GM23338 (cell line): ENCODE data around the gene TSC22D3. TPM values are rescaled to one million over a fixed set of nuclear protein-coding genes. Genes with fewer than 3 reads are reported as not detected.

Source experiments
- ATAC-seq: fragments of 200-7000 bp; cut with Tn5 transposase; 3 replicates; pipeline ENCODE4 v1.9.1; 2020
- DNase-seq: peaks from one replicate; pipeline ENCODE4 v3.0.0-alpha.2; 2015; ENCODE audit warnings: low spot score
- H2AFZ ChIP-seq: fragments of 200-600 bp; sonication (generic); 2 replicates; pipeline ENCODE4 v1.8.0; 2016; ENCODE audit warnings: antibody characterized with exemption, mild to moderate bottlenecking, moderate library complexity
- H3F3A ChIP-seq: fragments of 200-600 bp; sonication (generic); replicated peaks from 2 replicates; pipeline ENCODE4 v1.8.0; 2017; ENCODE audit warnings: antibody characterized with exemption, mixed run types, low read depth
- H3K27ac ChIP-seq: fragments of 200-600 bp; sonication (generic); 2 replicates; pipeline ENCODE4 v1.6.1; 2016; ENCODE audit warnings: low read depth
- H3K27me3 ChIP-seq: fragments of 200-600 bp; sonication (generic); 2 replicates; pipeline ENCODE4 v1.8.0; 2016; ENCODE audit warnings: mild to moderate bottlenecking, mixed run types, moderate library complexity; ENCODE audit not compliant: insufficient read depth
- H3K36me3 ChIP-seq: fragments of 200-600 bp; sonication (generic); 2 replicates; pipeline ENCODE4 v1.8.0; 2016; ENCODE audit warnings: mild to moderate bottlenecking; ENCODE audit not compliant: insufficient read depth
- H3K4me1 ChIP-seq: fragments of 200-600 bp; sonication (generic); 2 replicates; pipeline ENCODE4 v1.8.0; 2016; ENCODE audit warnings: mild to moderate bottlenecking, moderate library complexity; ENCODE audit not compliant: insufficient read depth
- H3K4me2 ChIP-seq: fragments of 200-600 bp; sonication (generic); 2 replicates; pipeline ENCODE4 v1.7.1; 2017; ENCODE audit warnings: mixed run types
- H3K4me3 ChIP-seq: fragments of 200-600 bp; sonication (generic); 2 replicates; pipeline ENCODE4 v1.6.1; 2016; ENCODE audit warnings: mixed run types
- H3K79me2 ChIP-seq: fragments of 200-600 bp; sonication (generic); replicated peaks from 2 replicates; pipeline ENCODE4 v1.8.0; 2017; ENCODE audit warnings: mild to moderate bottlenecking; ENCODE audit not compliant: insufficient read depth
- H3K9me2 ChIP-seq: fragments of 200-600 bp; sonication (generic); 2 replicates; pipeline ENCODE4 v1.8.0; 2017; ENCODE audit not compliant: insufficient read depth
- H4K20me1 ChIP-seq: fragments of 200-600 bp; sonication (generic); replicated peaks from 2 replicates; pipeline ENCODE4 v1.8.0; 2017; ENCODE audit warnings: mild to moderate bottlenecking; ENCODE audit not compliant: insufficient read depth
- H3K27ac Mint-ChIP-seq: 2 replicates; pipeline ENCODE4 v1.8.0; 2020; ENCODE audit warnings: inconsistent platforms, mild to moderate bottlenecking, moderate library complexity, mixed read lengths
- H3K27me3 Mint-ChIP-seq: 3 replicates; pipeline ENCODE4 v1.8.0; 2022; ENCODE audit warnings: low read depth, mild to moderate bottlenecking, moderate library complexity, mixed read lengths, inconsistent platforms; ENCODE audit not compliant: insufficient read depth, poor library complexity
- H3K36me3 Mint-ChIP-seq: 3 replicates; pipeline ENCODE4 v1.8.0; 2021; ENCODE audit warnings: low read depth, mild to moderate bottlenecking, inconsistent platforms, moderate library complexity, mixed read lengths
- H3K4me1 Mint-ChIP-seq: 3 replicates; pipeline ENCODE4 v1.8.0; 2020; ENCODE audit warnings: mild to moderate bottlenecking, inconsistent platforms, mixed read lengths
- H3K4me3 Mint-ChIP-seq: 3 replicates; pipeline ENCODE4 v1.8.0; 2021; ENCODE audit warnings: moderate library complexity, mild to moderate bottlenecking, inconsistent platforms, mixed read lengths
- H3K9me3 Mint-ChIP-seq: 3 replicates; pipeline ENCODE4 v1.8.0; 2020; ENCODE audit warnings: moderate library complexity, mild to moderate bottlenecking, inconsistent platforms, mixed read lengths
- EZH2 ChIP-seq: fragments of 200-600 bp; sonication (generic); IDR thresholded peaks from one replicate; pipeline ENCODE4 v1.8.0; 2017; ENCODE audit warnings: antibody characterized with exemption, mild to moderate bottlenecking, low read depth; ENCODE audit not compliant: unreplicated experiment
- EZH2phosphoT487 ChIP-seq: fragments of 200-600 bp; sonication (generic); IDR thresholded peaks from one replicate; pipeline ENCODE4 v1.8.1; 2018; ENCODE audit warnings: antibody characterized with exemption; ENCODE audit not compliant: unreplicated experiment
- NANOG ChIP-seq: IDR thresholded peaks from 2 replicates; pipeline ENCODE4 v1.6.1; 2016; ENCODE audit warnings: antibody characterized with exemption, borderline replicate concordance
- POLR2AphosphoS5 ChIP-seq: IDR thresholded peaks from 2 replicates; pipeline ENCODE4 v1.6.1; 2016; ENCODE audit warnings: antibody characterized with exemption, low read depth
- ZNF331 ChIP-seq: fragments of 250-450 bp; sonication (Bioruptor Pico); IDR thresholded peaks from 2 replicates; pipeline ENCODE4 v1.5.0; 2020; ENCODE audit warnings: low read depth, mild to moderate bottlenecking, moderate library complexity
- polyA plus RNA-seq: library from polyadenylated mRNA; unstranded; fragments of >200 nt; fragmentation: Nextera tagmentation; extraction: Ambion mirVana; gene quantifications from 2 replicates; pipeline ENCODE4 v1.2.1, GENCODE V29; 2016
- total RNA-seq: library from RNA; depleted of rRNA; stranded (reverse); fragments of >200 nt; shearing (Covaris generic); gene quantifications from 2 replicates; pipeline ENCODE4 v1.2.3, GENCODE V29; 2014
- TF ChIP-seq, protein P1 (sequence below): fragments of 250-450 bp; sonication (Bioruptor Pico); IDR thresholded peaks from 2 replicates; pipeline ENCODE4 v1.5.0; 2020; ENCODE audit warnings: mild to moderate bottlenecking, moderate library complexity
- TF ChIP-seq, protein P2 (sequence below): IDR thresholded peaks from one replicate; pipeline ENCODE4 v1.6.1; 2018; ENCODE audit warnings: antibody characterized with exemption; ENCODE audit not compliant: unreplicated experiment
- TF ChIP-seq, protein P3 (sequence below): IDR thresholded peaks from 2 replicates; pipeline ENCODE4 v1.6.1; 2016; ENCODE audit warnings: antibody characterized with exemption

Gene TSC22D3
- total and polyA plus RNA-seq, 2 experiments from 2014 or later = 12.6 to 20.0 TPM

GRCh38 chrX:107752043-107752442 is 23.5 kb downstream of the TSC22D3 start:
- Histone ChIP-seq H3K4me2 (no peak overlapping the region), H3K4me1 (peaks cover 13% of the 10 kb centered on the region; the same call in 1 of the 2 replicates), H3F3A (no peaks in the 10 kb centered on the region), H3K4me3 (no peak overlapping the region), H3K9me2 (no peaks in the 10 kb centered on the region), H3K79me2 (no peaks in the 10 kb centered on the region), H4K20me1 (no peaks in the 10 kb centered on the region), H3K27me3 (no peaks in the 10 kb centered on the region), H3K36me3 (no peaks in the 10 kb centered on the region), H2AFZ (no peak overlapping the region), H3K27ac (no peak overlapping the region)
- Mint-ChIP-seq H3K36me3 (no peaks in the 10 kb centered on the region), H3K27me3 (peaks cover 9% of the 10 kb centered on the region), H3K4me1 (peaks cover 25% of the 10 kb centered on the region), H3K9me3 (no peaks in the 10 kb centered on the region), H3K4me3 (no peak overlapping the region), H3K27ac (no peak overlapping the region)
- TF ChIP-seq, protein P1, sequence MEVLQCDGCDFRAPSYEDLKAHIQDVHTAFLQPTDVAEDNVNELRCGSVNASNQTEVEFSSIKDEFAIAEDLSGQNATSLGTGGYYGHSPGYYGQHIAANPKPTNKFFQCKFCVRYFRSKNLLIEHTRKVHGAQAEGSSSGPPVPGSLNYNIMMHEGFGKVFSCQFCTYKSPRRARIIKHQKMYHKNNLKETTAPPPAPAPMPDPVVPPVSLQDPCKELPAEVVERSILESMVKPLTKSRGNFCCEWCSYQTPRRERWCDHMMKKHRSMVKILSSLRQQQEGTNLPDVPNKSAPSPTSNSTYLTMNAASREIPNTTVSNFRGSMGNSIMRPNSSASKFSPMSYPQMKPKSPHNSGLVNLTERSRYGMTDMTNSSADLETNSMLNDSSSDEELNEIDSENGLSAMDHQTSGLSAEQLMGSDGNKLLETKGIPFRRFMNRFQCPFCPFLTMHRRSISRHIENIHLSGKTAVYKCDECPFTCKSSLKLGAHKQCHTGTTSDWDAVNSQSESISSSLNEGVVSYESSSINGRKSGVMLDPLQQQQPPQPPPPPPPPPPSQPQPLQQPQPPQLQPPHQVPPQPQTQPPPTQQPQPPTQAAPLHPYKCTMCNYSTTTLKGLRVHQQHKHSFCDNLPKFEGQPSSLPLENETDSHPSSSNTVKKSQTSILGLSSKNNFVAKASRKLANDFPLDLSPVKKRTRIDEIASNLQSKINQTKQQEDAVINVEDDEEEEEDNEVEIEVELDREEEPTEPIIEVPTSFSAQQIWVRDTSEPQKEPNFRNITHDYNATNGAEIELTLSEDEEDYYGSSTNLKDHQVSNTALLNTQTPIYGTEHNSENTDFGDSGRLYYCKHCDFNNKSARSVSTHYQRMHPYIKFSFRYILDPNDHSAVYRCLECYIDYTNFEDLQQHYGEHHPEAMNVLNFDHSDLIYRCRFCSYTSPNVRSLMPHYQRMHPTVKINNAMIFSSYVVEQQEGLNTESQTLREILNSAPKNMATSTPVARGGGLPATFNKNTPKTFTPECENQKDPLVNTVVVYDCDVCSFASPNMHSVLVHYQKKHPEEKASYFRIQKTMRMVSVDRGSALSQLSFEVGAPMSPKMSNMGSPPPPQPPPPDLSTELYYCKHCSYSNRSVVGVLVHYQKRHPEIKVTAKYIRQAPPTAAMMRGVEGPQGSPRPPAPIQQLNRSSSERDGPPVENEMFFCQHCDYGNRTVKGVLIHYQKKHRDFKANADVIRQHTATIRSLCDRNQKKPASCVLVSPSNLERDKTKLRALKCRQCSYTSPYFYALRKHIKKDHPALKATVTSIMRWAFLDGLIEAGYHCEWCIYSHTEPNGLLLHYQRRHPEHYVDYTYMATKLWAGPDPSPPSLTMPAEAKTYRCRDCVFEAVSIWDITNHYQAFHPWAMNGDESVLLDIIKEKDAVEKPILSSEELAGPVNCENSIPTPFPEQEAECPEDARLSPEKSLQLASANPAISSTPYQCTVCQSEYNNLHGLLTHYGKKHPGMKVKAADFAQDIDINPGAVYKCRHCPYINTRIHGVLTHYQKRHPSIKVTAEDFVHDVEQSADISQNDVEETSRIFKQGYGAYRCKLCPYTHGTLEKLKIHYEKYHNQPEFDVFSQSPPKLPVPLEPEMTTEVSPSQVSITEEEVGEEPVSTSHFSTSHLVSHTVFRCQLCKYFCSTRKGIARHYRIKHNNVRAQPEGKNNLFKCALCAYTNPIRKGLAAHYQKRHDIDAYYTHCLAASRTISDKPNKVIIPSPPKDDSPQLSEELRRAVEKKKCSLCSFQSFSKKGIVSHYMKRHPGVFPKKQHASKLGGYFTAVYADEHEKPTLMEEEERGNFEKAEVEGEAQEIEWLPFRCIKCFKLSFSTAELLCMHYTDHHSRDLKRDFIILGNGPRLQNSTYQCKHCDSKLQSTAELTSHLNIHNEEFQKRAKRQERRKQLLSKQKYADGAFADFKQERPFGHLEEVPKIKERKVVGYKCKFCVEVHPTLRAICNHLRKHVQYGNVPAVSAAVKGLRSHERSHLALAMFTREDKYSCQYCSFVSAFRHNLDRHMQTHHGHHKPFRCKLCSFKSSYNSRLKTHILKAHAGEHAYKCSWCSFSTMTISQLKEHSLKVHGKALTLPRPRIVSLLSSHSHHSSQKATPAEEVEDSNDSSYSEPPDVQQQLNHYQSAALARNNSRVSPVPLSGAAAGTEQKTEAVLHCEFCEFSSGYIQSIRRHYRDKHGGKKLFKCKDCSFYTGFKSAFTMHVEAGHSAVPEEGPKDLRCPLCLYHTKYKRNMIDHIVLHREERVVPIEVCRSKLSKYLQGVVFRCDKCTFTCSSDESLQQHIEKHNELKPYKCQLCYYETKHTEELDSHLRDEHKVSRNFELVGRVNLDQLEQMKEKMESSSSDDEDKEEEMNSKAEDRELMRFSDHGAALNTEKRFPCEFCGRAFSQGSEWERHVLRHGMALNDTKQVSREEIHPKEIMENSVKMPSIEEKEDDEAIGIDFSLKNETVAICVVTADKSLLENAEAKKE = no peak
- TF ChIP-seq NANOG = no peak
- TF ChIP-seq EZH2phosphoT487 = no peak
- no peak for TF ChIP-seq POLR2AphosphoS5
- TF ChIP-seq, protein P2, sequence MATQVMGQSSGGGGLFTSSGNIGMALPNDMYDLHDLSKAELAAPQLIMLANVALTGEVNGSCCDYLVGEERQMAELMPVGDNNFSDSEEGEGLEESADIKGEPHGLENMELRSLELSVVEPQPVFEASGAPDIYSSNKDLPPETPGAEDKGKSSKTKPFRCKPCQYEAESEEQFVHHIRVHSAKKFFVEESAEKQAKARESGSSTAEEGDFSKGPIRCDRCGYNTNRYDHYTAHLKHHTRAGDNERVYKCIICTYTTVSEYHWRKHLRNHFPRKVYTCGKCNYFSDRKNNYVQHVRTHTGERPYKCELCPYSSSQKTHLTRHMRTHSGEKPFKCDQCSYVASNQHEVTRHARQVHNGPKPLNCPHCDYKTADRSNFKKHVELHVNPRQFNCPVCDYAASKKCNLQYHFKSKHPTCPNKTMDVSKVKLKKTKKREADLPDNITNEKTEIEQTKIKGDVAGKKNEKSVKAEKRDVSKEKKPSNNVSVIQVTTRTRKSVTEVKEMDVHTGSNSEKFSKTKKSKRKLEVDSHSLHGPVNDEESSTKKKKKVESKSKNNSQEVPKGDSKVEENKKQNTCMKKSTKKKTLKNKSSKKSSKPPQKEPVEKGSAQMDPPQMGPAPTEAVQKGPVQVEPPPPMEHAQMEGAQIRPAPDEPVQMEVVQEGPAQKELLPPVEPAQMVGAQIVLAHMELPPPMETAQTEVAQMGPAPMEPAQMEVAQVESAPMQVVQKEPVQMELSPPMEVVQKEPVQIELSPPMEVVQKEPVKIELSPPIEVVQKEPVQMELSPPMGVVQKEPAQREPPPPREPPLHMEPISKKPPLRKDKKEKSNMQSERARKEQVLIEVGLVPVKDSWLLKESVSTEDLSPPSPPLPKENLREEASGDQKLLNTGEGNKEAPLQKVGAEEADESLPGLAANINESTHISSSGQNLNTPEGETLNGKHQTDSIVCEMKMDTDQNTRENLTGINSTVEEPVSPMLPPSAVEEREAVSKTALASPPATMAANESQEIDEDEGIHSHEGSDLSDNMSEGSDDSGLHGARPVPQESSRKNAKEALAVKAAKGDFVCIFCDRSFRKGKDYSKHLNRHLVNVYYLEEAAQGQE = no peak
- no peak for TF ChIP-seq ZNF331
- TF ChIP-seq, protein P3, sequence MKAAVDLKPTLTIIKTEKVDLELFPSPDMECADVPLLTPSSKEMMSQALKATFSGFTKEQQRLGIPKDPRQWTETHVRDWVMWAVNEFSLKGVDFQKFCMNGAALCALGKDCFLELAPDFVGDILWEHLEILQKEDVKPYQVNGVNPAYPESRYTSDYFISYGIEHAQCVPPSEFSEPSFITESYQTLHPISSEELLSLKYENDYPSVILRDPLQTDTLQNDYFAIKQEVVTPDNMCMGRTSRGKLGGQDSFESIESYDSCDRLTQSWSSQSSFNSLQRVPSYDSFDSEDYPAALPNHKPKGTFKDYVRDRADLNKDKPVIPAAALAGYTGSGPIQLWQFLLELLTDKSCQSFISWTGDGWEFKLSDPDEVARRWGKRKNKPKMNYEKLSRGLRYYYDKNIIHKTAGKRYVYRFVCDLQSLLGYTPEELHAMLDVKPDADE = no peak
- TF ChIP-seq EZH2 = no peak
- no peak for DNase-seq
- no peak for ATAC-seq
